GM12873 (cell line): ENCODE measurements around the gene TMEM212.

Experiments used
- CTCF ChIP-seq: IDR thresholded peaks from 2 replicates; pipeline ENCODE4 v1.5.1; 2012; ENCODE audit warnings: low read depth, mild to moderate bottlenecking, moderate library complexity, low read length, control low read depth; ENCODE audit not compliant: insufficient read depth; ENCODE audit errors: missing control alignments

TMEM212 gene

DNA sequence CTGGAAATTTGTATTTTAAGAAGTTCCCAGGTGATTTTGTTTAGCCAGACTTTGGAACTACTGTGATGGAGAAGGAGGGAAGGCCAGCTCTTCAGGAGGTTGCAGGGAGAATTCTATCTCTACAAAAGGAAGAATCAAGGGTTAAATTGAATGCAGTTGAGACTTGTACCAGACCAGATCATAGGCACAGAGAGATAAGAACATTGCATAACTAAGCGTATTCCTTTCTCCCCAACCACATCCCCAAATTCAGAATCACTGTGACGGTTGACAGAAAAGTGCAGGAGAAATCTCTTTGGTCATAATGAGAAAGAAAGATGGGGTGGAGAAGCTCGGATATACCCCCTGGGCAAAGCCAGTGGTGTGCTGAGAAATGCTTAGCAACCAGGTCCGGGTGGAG, 40.1 kb upstream of the TMEM212 start:
- no peak for TF ChIP-seq CTCF

DNA sequence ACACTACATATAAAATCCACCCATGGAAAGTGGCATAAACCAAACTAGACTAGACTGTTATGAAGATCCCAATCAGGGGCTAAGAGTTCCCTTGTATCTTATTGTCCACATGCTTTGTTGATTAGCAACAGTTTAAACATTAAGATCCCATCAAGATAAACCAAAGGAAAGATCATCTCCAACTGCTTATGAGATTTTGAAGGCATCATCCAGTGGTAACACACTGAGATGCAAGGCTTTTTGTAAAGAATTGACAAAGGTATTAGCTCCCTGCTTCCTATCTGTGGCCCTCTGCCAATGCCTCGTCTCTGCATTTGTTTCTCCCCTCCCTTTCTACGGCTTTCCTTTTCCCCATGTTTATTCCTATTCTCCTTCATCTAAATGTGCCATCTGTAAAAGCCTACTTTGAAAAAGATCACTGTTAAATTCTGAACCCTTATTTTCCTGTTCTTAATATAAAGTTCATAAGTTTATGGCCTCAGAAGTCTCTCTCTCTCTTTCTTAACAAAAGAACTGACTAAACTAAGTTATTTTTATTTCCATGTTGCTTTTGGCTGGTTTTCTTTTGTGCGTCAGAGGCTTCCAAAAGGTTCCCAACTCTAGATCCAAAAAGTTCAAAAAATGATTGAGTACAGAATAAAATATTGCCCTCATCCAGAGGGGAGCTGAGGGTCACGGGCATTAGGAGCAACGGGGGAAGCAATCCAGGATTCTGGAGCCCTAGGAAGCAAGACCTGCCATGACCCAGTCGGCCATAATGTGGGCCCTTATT, 38.3 kb upstream of the TMEM212 start:
- no peak for TF ChIP-seq CTCF

- TF ChIP-seq CTCF: no peak
Measured at GRCh38 chr3:171805687-171806086, 37.5 kb upstream of the TMEM212 start.

GRCh38 chr3:171806200-171807128, 36.7 kb upstream of the TMEM212 start:
- no peak for TF ChIP-seq CTCF

DNA sequence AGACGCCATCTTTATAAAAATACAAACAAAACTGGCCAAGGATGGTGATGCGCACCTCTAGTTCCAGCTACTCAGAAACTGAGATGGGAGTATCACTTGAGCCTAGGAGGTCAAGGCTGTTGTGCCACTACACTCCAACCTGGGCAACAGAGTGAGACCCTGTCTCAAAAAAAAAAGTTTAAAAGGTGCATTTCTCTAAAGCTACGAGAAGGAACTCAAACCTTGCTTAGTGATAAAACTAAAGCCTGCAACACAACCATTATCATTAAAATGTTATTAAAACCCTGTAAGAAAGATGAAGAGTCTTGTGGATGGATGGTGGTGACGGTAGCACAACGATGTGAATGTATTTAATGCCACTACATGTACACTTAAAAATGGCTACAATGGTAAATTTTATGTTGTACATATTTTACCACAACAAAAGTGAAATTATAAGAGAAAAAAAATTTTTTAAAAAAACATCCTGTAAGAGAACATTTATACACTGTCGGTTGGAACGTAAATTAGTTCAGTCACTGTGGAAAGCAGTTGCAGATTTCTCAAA, 35.9 kb upstream of the TMEM212 start:
- no peak for TF ChIP-seq CTCF

DNA sequence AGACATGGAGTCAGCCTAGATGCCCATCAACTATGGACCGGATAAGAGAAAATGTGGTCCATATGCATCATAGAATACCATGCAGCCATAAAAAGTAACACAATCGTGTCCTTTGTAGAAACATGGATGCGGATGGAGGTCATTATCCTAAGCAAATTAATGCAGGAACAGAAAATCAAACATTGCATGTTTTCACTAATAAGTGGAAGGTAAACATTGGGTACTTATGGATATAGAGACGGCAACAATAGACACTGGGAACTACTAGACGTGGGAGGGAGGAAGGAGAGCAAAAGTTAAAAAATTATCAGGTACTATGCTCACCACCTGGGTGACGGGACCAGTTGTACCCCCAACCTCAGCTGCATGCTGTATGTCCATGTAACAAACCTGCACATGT, 35.3 kb upstream of the TMEM212 start:
- TF ChIP-seq CTCF: no peak

DNA sequence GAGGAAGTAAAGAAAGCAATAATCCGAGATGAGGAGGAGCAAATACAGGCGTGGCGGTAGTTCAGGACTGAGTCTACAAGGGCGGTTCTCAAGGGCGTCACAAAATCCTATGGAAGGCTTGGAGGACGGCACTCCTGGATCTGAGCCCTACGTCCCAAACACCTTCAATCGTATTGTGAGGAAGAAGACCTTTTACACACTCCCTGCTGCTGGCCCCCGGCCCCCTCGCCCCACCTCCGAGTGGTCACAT, 33.6 kb upstream of the TMEM212 start:
- no peak for TF ChIP-seq CTCF
